GM12801 (cell line): Measurements from ENCODE around the gene MYLK.

Experiments
- CTCF ChIP-seq: IDR thresholded peaks from one replicate; pipeline ENCODE4 v1.5.1; 2011; ENCODE audit warnings: control low read depth; ENCODE audit not compliant: insufficient read length; ENCODE audit errors: extremely low read depth

Gene MYLK

GRCh38 chr3:123781138-123781537 lies 103.0 kb downstream of the MYLK start:
- no peak for TF ChIP-seq CTCF

- TF ChIP-seq CTCF: no peak
Measured at GRCh38 chr3:123780656-123781055, 103.5 kb downstream of the MYLK start.

GRCh38 chr3:123779655-123780231 lies 104.4 kb downstream of the MYLK start:
- no peak for TF ChIP-seq CTCF

- no peak for TF ChIP-seq CTCF
Measured at GRCh38 chr3:123778991-123779622, 105.0 kb downstream of the MYLK start.

GRCh38 chr3:123778525-123778924 lies 105.6 kb downstream of the MYLK start:
- TF ChIP-seq CTCF: no peak

- TF ChIP-seq CTCF: no peak
Measured at GRCh38 chr3:123776071-123776782, 107.9 kb downstream of the MYLK start.

GRCh38 chr3:123774474-123774873 lies 109.7 kb downstream of the MYLK start:
- TF ChIP-seq CTCF: no peak
